ENCODE measurements around the gene FAM180B. TPM values are rescaled to one million over a fixed set of nuclear protein-coding genes. Genes with fewer than 3 reads are reported as not detected.
A peak's percentile ranks its signal among the peaks of the same experiment; 100 is the strongest.

Gene FAM180B
- total and polyA plus RNA-seq, 10 of the 15 experiments (the other 5 are each of a cell fraction or from before 2014, with no cell fraction given) = 0.04 to 0.34 TPM; not detected in 8

DNA sequence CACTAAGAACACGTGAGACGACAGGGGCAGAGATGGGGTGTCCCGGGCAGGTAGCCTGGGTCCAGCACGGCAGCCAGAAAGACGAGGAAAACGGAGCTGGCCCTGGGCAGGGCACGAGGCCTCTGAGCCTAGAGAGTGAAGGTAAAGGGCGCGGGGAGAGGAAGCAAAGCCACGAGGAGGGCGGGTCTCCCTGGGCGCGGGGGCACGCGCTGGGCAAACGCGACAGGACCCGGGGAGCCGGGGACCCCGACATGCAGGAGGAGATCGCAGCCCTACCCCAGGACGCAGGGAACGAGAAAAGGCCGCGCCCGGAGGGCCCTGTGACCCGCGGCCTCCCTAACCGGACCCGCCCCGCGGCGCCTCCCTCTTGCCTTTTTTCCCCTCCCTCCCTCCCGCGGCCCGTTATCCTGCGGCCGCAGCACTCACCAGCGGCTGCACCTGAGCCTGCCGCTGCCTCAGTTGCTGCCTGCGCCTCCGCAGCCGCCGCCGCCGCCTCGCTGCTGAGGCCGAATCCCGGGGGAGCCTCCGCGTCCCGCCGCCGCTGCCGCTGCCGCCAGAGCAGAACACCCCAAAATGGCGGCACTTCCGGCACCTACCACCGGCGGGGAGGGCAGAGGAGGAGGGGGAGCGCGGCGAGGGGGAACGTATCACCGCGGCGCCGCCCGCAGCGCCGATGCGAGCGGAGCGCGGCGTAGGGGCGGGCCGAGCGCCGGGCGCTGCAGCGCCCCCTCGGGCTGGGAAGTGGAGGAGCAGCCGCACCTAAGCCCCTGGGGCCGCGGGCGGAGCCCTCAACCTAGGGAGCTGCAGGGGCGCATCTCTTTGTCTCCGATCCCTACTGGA, 33.7 kb upstream of the FAM180B start, which contains the start of gene CELF1 (continued):
- TF ChIP-seq, protein P1, sequence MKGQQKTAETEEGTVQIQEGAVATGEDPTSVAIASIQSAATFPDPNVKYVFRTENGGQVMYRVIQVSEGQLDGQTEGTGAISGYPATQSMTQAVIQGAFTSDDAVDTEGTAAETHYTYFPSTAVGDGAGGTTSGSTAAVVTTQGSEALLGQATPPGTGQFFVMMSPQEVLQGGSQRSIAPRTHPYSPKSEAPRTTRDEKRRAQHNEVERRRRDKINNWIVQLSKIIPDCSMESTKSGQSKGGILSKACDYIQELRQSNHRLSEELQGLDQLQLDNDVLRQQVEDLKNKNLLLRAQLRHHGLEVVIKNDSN (IDR thresholded peaks at IDR 0.05; ENCODE audit: borderline replicate concordance, extremely low read length, insufficient read depth, low read depth, low read length) = no peak
- TF ChIP-seq ZSCAN29 (IDR thresholded peaks at IDR 0.05) (0 out of 2 replicates have a peak, but pooled peaks have one; percentile 33), SREBF1 (IDR thresholded peaks at IDR 0.05; ENCODE audit: low read length) (no peak), EGR1 (IDR thresholded peaks at IDR 0.05; ENCODE audit: borderline replicate concordance in 1 of 2, low read depth in 2 of 2, low read length in 2 of 2) (peak; percentile 52 to 93; a peak in 2 of 3 replicates), WRNIP1 (IDR thresholded peaks at IDR 0.05; ENCODE audit: borderline replicate concordance, low read depth, low read length) (no peak), JUND (IDR thresholded peaks at IDR 0.05; ENCODE audit: low read depth, low read length) (no peak), PML (IDR thresholded peaks at IDR 0.05; ENCODE audit: low read length) (no peak; the same call in 1 of the 2 replicates), SIN3A (IDR thresholded peaks at IDR 0.05; ENCODE audit: low read depth, low read length) (no peak; the same call in 1 of the 2 replicates), IRF4 (IDR thresholded peaks at IDR 0.05; ENCODE audit: low read depth, low read length) (no peak), KAT2A (conservative IDR thresholded peaks at IDR 0.05; ENCODE audit: control insufficient read depth, low read depth, low read length) (no peak), SUPT20H (IDR thresholded peaks at IDR 0.05; ENCODE audit: borderline replicate concordance, control insufficient read depth, low read depth, low read length) (no peak), ZBED1 (IDR thresholded peaks at IDR 0.05; ENCODE audit: borderline replicate concordance) (no peak), MYB (IDR thresholded peaks at IDR 0.05; ENCODE audit: borderline replicate concordance, low read depth, low read length) (peak; percentile 57; the same call in 1 of the 2 replicates), HDGF (IDR thresholded peaks at IDR 0.05) (peak; percentile 59; the same call in 1 of the 2 replicates), TARDBP (IDR thresholded peaks at IDR 0.05; ENCODE audit: borderline replicate concordance) (no peak)
- TF ChIP-seq, protein P2, sequence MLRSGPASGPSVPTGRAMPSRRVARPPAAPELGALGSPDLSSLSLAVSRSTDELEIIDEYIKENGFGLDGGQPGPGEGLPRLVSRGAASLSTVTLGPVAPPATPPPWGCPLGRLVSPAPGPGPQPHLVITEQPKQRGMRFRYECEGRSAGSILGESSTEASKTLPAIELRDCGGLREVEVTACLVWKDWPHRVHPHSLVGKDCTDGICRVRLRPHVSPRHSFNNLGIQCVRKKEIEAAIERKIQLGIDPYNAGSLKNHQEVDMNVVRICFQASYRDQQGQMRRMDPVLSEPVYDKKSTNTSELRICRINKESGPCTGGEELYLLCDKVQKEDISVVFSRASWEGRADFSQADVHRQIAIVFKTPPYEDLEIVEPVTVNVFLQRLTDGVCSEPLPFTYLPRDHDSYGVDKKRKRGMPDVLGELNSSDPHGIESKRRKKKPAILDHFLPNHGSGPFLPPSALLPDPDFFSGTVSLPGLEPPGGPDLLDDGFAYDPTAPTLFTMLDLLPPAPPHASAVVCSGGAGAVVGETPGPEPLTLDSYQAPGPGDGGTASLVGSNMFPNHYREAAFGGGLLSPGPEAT (IDR thresholded peaks at IDR 0.05; ENCODE audit: low read depth) = no peak
- TF ChIP-seq, protein P3, sequence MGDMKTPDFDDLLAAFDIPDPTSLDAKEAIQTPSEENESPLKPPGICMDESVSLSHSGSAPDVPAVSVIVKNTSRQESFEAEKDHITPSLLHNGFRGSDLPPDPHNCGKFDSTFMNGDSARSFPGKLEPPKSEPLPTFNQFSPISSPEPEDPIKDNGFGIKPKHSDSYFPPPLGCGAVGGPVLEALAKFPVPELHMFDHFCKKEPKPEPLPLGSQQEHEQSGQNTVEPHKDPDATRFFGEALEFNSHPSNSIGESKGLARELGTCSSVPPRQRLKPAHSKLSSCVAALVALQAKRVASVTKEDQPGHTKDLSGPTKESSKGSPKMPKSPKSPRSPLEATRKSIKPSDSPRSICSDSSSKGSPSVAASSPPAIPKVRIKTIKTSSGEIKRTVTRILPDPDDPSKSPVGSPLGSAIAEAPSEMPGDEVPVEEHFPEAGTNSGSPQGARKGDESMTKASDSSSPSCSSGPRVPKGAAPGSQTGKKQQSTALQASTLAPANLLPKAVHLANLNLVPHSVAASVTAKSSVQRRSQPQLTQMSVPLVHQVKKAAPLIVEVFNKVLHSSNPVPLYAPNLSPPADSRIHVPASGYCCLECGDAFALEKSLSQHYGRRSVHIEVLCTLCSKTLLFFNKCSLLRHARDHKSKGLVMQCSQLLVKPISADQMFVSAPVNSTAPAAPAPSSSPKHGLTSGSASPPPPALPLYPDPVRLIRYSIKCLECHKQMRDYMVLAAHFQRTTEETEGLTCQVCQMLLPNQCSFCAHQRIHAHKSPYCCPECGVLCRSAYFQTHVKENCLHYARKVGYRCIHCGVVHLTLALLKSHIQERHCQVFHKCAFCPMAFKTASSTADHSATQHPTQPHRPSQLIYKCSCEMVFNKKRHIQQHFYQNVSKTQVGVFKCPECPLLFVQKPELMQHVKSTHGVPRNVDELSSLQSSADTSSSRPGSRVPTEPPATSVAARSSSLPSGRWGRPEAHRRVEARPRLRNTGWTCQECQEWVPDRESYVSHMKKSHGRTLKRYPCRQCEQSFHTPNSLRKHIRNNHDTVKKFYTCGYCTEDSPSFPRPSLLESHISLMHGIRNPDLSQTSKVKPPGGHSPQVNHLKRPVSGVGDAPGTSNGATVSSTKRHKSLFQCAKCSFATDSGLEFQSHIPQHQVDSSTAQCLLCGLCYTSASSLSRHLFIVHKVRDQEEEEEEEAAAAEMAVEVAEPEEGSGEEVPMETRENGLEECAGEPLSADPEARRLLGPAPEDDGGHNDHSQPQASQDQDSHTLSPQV (IDR thresholded peaks at IDR 0.05) = no peak; the same call in 1 of the 2 replicates
- TF ChIP-seq, protein P4, sequence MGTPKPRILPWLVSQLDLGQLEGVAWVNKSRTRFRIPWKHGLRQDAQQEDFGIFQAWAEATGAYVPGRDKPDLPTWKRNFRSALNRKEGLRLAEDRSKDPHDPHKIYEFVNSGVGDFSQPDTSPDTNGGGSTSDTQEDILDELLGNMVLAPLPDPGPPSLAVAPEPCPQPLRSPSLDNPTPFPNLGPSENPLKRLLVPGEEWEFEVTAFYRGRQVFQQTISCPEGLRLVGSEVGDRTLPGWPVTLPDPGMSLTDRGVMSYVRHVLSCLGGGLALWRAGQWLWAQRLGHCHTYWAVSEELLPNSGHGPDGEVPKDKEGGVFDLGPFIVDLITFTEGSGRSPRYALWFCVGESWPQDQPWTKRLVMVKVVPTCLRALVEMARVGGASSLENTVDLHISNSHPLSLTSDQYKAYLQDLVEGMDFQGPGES (IDR thresholded peaks at IDR 0.05) = no peak
- TF ChIP-seq, protein P5, sequence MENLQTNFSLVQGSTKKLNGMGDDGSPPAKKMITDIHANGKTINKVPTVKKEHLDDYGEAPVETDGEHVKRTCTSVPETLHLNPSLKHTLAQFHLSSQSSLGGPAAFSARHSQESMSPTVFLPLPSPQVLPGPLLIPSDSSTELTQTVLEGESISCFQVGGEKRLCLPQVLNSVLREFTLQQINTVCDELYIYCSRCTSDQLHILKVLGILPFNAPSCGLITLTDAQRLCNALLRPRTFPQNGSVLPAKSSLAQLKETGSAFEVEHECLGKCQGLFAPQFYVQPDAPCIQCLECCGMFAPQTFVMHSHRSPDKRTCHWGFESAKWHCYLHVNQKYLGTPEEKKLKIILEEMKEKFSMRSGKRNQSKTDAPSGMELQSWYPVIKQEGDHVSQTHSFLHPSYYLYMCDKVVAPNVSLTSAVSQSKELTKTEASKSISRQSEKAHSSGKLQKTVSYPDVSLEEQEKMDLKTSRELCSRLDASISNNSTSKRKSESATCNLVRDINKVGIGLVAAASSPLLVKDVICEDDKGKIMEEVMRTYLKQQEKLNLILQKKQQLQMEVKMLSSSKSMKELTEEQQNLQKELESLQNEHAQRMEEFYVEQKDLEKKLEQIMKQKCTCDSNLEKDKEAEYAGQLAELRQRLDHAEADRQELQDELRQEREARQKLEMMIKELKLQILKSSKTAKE (IDR thresholded peaks at IDR 0.05; ENCODE audit: low read depth, poor library complexity, severe bottlenecking) = no peak

Measured in GM12878 (cell line).